Caco-2 (cell line): ENCODE results near the gene KPNA6. TPM values are rescaled to one million over a fixed set of nuclear protein-coding genes. Genes with fewer than 3 reads are reported as not detected.
A peak's percentile ranks its signal among the peaks of the same experiment; 100 is the strongest.

Experiments
- BruUV-seq: library from RNA; stranded (reverse); fragments of 400-500 nt; replicated peaks from 2 replicates; lab custom pipeline; 2021; lab: Mats Ljungman, UMichigan
- CTCF ChIA-PET: fragments of 300-600 bp; sonication (Branson Sonifier 250); formaldehyde crosslinking; loops from one replicate; lab custom pipeline; 2022; ENCODE audit warnings: antibody characterized with exemption; lab: Charles Lee
- POLR2A ChIA-PET: fragments of 300-600 bp; sonication (Branson Sonifier 250); formaldehyde crosslinking; loops from one replicate; lab custom pipeline; 2022; ENCODE audit warnings: antibody characterized with exemption; lab: Charles Lee
- DNase-seq, 2 experiments: peaks; one replicate each; pipeline versions ENCODE4 v3.0.0 to v3.0.0-alpha.2; 2020 to 2022
- H3K27me3 ChIP-seq: replicated peaks from 2 replicates; pipeline ENCODE4 v1.6.0; 2011; ENCODE audit warnings: low read length; ENCODE audit not compliant: control insufficient read depth, insufficient read depth
- H3K36me3 ChIP-seq: 2 replicates; pipeline ENCODE4 v1.5.1; 2011; ENCODE audit warnings: low read length; ENCODE audit not compliant: control insufficient read depth, insufficient read depth
- H3K4me1 ChIP-seq: fragments of 250-450 bp; sonication (Bioruptor Pico); 2 replicates; pipeline ENCODE4 v1.5.1; 2020; ENCODE audit warnings: mild to moderate bottlenecking
- H3K4me3 ChIP-seq: 2 replicates; pipeline ENCODE4 v1.5.1; 2011; ENCODE audit warnings: low read depth, mild to moderate bottlenecking, control low read depth, low read length
- H3K9me3 ChIP-seq: fragments of 250-450 bp; sonication (Bioruptor Pico); 2 replicates; pipeline ENCODE4 v1.5.1; 2020; ENCODE audit warnings: mild to moderate bottlenecking, moderate library complexity
- H3K27ac Mint-ChIP-seq: one replicate; pipeline ENCODE4 v1.8.0; 2022; ENCODE audit warnings: mixed read lengths; ENCODE audit not compliant: unreplicated experiment
- H3K27me3 Mint-ChIP-seq: one replicate; pipeline ENCODE4 v1.8.0; 2022; ENCODE audit warnings: mixed read lengths; ENCODE audit not compliant: insufficient read depth, unreplicated experiment
- H3K36me3 Mint-ChIP-seq: one replicate; pipeline ENCODE4 v1.8.0; 2022; ENCODE audit warnings: mild to moderate bottlenecking, mixed read lengths; ENCODE audit not compliant: insufficient read depth, unreplicated experiment
- H3K4me1 Mint-ChIP-seq: one replicate; pipeline ENCODE4 v1.8.0; 2022; ENCODE audit warnings: low read depth, mixed read lengths; ENCODE audit not compliant: unreplicated experiment
- H3K4me3 Mint-ChIP-seq: one replicate; pipeline ENCODE4 v1.8.0; 2022; ENCODE audit warnings: mild to moderate bottlenecking, moderate library complexity, mixed read lengths; ENCODE audit not compliant: unreplicated experiment
- H3K9me3 Mint-ChIP-seq: one replicate; pipeline ENCODE4 v1.8.0; 2022; ENCODE audit warnings: mixed read lengths; ENCODE audit not compliant: unreplicated experiment
- CTCF ChIP-seq, 2 experiments: fragments of 200-600 bp in 1 of 2; IDR thresholded peaks; 1 replicate in 1 of 2; 2 replicates in 1 of 2; pipeline versions ENCODE4 v1.5.1 to v1.8.0; 2011 to 2022; ENCODE audit warnings: antibody characterized with exemption in 1 of 2, control low read depth in 1 of 2, inconsistent platforms in 1 of 2, low read depth in 1 of 2, low read length in 1 of 2, mild to moderate bottlenecking in 1 of 2, moderate library complexity in 1 of 2; ENCODE audit not compliant: insufficient read depth in 1 of 2, severe bottlenecking in 1 of 2, unreplicated experiment in 1 of 2
- intact Hi-C: fragments of 100-400 bp; cut with micrococcal nuclease; formaldehyde crosslinking; loops from one replicate; pipeline ENCODE4 v1.10.0; 2022; ENCODE audit not compliant: unreplicated experiment
- total RNA-seq: library from RNA; stranded (reverse); gene quantifications from 2 replicates; pipeline ENCODE4 v1.2.3, GENCODE V29; 2022

The KPNA6 gene
- total RNA-seq, 1 experiment from 2014 or later = 52.8 TPM

GRCh38 chr1:32181065-32181464 lies 73.2 kb downstream of the KPNA6 start:
- Histone ChIP-seq H3K9me3 (no peaks in the 10 kb centered on the region), H3K4me3 (no peak overlapping the region; the same call in 1 of the 2 replicates), H3K4me1 (peaks cover 15% of the 10 kb centered on the region), H3K36me3 (peaks cover 2% of the 10 kb centered on the region; the same call in 1 of the 2 replicates), H3K27me3 (no peaks in the 10 kb centered on the region)
- no TSS peak for BruUV-seq
- peaks cover 29% of the 10 kb centered on the region for H3K4me1 Mint-ChIP-seq
- H3K4me3 Mint-ChIP-seq = peak overlapping the region; percentile 92
- peak overlapping the region; percentile 94 for H3K27ac Mint-ChIP-seq
- no peaks in the 10 kb centered on the region for H3K9me3 Mint-ChIP-seq
- H3K27me3 Mint-ChIP-seq = no peaks in the 10 kb centered on the region
- intact Hi-C loops = no loop called here
- DNase-seq = no peak
- no peak for TF ChIP-seq CTCF (IDR thresholded peaks at IDR 0.05; ENCODE audit: insufficient read depth in 1 of 2, low read depth in 1 of 2, low read length in 1 of 2, severe bottlenecking in 1 of 2, unreplicated experiment in 1 of 2)
- ChIA-PET POLR2A (no interaction called here), CTCF (no interaction called here)
- H3K36me3 Mint-ChIP-seq = peaks cover 73% of the 10 kb centered on the region

DNA sequence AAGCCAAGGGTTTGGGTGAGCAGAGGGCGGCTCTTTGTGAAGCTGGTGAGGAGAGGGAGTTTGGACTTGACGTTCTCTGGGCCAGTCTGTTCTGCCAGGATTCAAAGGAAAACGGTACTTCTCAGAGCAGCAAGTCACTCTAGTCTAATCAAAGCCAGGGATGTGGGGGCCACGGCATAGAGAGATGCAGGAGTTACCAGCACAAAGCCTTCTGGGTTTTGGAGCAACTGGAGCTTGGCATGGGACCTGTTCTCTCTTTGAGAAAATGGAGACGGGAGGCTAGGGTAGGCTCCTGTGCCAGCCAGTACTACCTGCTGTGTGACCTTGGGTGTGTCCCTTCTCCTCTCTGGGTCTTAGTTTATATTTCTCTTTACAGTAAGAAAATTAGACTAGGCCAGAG lies 73.7 kb downstream of the KPNA6 start:
- ChIA-PET POLR2A (no interaction called here), CTCF (interaction anchor here (0.5 kb wide), 1 partner anchor 506 kb away, joined by 4 read pairs; no protein-coding TSS in a partner anchor)
- Histone ChIP-seq H3K36me3 (peaks cover 2% of the 10 kb centered on the region; the same call in 1 of the 2 replicates), H3K27me3 (no peaks in the 10 kb centered on the region), H3K4me1 (peaks cover 15% of the 10 kb centered on the region), H3K4me3 (no peak overlapping the region), H3K9me3 (no peaks in the 10 kb centered on the region)
- no peak for DNase-seq
- H3K27me3 Mint-ChIP-seq = no peaks in the 10 kb centered on the region
- TF ChIP-seq CTCF (IDR thresholded peaks at IDR 0.05; ENCODE audit: insufficient read depth in 1 of 2, low read depth in 1 of 2, low read length in 1 of 2, severe bottlenecking in 1 of 2, unreplicated experiment in 1 of 2) = no peak
- peak overlapping the region; percentile 92 for H3K4me3 Mint-ChIP-seq
- H3K9me3 Mint-ChIP-seq = no peaks in the 10 kb centered on the region
- peak overlapping the region; percentile 94 for H3K27ac Mint-ChIP-seq
- intact Hi-C loops = no loop called here
- H3K4me1 Mint-ChIP-seq = peaks cover 32% of the 10 kb centered on the region
- H3K36me3 Mint-ChIP-seq = peaks cover 78% of the 10 kb centered on the region
- no TSS peak for BruUV-seq

DNA sequence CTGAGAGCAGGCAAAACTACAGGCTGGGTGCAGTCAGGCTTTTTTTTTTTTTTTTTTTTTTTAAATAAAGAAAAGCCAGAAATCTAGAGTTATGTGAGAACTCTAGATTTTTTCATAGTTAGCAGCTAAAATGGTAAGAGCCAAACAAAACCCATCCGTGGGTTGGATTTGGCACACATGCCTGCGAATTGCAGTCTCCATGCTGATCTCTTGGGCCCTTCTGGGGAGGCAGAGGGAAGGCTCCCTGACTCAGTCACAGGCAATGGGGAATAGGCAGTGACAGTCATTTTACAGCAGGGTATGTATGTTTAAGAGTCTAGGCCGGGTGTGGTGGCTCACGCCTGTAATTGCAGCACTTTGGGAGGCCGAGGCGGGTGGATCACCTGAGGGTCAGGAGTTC lies 74.2 kb downstream of the KPNA6 start:
- H3K36me3 ChIP-seq = peaks cover 2% of the 10 kb centered on the region; the same call in 1 of the 2 replicates
- no peak overlapping the region for H3K4me3 ChIP-seq
- peaks cover 80% of the 10 kb centered on the region for H3K36me3 Mint-ChIP-seq
- H3K4me3 Mint-ChIP-seq = no peak overlapping the region
- intact Hi-C loops = no loop called here
- H3K4me1 Mint-ChIP-seq = peaks cover 32% of the 10 kb centered on the region
- ChIA-PET CTCF (interaction anchor here (0.5 kb wide), 1 partner anchor 506 kb away, joined by 4 read pairs; no protein-coding TSS in a partner anchor), POLR2A (no interaction called here)
- H3K27ac Mint-ChIP-seq = no peak overlapping the region
- H3K27me3 ChIP-seq = no peaks in the 10 kb centered on the region
- no peak for DNase-seq
- H3K9me3 Mint-ChIP-seq = no peaks in the 10 kb centered on the region
- no TSS peak for BruUV-seq
- no peak for TF ChIP-seq CTCF (IDR thresholded peaks at IDR 0.05; ENCODE audit: insufficient read depth in 1 of 2, low read depth in 1 of 2, low read length in 1 of 2, severe bottlenecking in 1 of 2, unreplicated experiment in 1 of 2)
- no peaks in the 10 kb centered on the region for H3K27me3 Mint-ChIP-seq
- H3K9me3 ChIP-seq = no peaks in the 10 kb centered on the region
- H3K4me1 ChIP-seq = peaks cover 15% of the 10 kb centered on the region
